T-helper 2 cell treated with Interferon-gamma antibody and Interleukin-4, amounts not matched to agents 100 ng/mL and 5 ng/mL, for 36 hours (primary cell): ENCODE measurements around the gene SNAPC2. TPM values are rescaled to one million over a fixed set of nuclear protein-coding genes. Genes with fewer than 3 reads are reported as not detected.
"Not testable (repeated sequence)": the region's sequence is repeated elsewhere in the genome, so short reads cannot be mapped to it uniquely, and the experiment has no call there.

Experiments used
- intact Hi-C: fragments of 100-400 bp; cut with micrococcal nuclease; formaldehyde crosslinking; loops from one replicate; pipeline ENCODE4 v1.15.1; 2023
- total RNA-seq: library from RNA; stranded (reverse); gene quantifications from 2 replicates; pipeline ENCODE4 v1.2.3, GENCODE V29; 2022

SNAPC2 gene
- total RNA-seq, 1 donor from 2014 or later: 16.0 TPM

DNA sequence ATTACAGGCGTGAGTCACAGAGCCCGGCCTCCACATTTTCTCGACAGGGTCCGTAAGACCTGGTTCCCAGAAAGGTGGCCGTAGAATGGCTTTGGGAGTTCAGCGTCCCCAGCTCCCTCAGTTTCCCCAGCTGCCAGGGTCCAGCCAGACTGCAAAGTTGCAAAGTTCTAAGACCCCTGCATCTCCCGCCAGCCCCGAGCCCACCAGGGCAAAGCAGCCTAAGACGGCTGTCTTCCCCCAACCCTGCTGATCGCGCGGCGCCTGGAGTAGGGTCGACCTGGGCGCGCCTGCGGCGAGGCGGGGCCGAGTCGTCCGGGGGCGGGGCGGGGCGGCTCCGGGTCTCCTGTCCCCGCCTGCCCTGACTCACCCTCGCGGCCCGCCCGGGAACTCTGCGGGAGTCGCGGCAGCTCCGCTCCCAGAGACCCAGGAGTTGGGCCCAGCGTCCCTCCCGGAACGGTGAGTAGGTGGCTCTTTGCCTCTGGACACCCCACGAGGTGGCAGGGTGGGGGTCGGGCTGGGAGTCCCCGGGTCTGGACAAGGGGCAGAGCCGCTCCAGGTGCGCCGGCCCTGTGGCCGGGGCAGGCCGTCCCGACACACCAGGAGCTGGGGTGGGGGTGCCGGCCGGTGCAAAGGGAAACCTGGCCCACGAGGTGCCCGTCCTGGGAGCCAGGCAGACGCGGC, 31.9 kb upstream of the SNAPC2 start, which contains the start of gene LRRC8E:
Gene LRRC8E (plus strand): TSS at position 366 of the 681 bp plus-strand sequence. CDS start 7,094 bp downstream, outside the sequence.
- intact Hi-C loops: no loop called here

- intact Hi-C loops: no loop called here
Observed at GRCh38 chr19:7888826-7889217, 31.3 kb upstream of the SNAPC2 start.

- intact Hi-C loops: not testable (repeated sequence)
Observed at GRCh38 chr19:7893362-7894101, 26.6 kb upstream of the SNAPC2 start.

- intact Hi-C loops: no loop called here
Observed at GRCh38 chr19:7894612-7895309, 25.4 kb upstream of the SNAPC2 start.

GRCh38 chr19:7895565-7895964, 24.6 kb upstream of the SNAPC2 start:
- intact Hi-C loops: no loop called here

GRCh38 chr19:7897292-7897691, 22.8 kb upstream of the SNAPC2 start:
- intact Hi-C loops: no loop called here

GRCh38 chr19:7898967-7899366, 21.2 kb upstream of the SNAPC2 start:
- intact Hi-C loops: no loop called here

DNA sequence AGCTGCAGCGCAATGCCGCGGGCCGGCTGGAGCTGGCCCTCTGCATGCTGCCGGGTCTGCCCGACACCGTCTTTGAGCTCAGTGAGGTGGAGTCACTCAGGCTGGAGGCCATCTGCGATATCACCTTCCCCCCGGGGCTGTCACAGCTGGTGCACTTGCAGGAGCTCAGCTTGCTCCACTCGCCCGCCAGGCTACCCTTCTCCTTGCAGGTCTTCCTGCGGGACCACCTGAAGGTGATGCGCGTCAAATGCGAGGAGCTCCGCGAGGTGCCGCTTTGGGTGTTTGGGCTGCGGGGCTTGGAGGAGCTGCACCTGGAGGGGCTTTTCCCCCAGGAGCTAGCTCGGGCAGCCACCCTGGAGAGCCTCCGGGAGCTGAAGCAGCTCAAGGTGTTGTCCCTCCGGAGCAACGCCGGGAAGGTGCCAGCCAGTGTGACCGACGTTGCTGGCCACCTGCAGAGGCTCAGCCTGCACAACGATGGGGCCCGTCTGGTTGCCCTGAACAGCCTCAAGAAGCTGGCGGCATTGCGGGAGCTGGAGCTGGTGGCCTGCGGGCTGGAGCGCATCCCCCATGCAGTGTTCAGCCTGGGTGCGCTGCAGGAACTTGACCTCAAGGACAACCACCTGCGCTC, 20.3 kb upstream of the SNAPC2 start:
- intact Hi-C loops: loop anchor here (5.0 kb wide), 1 partner anchor 73 kb away; no protein-coding TSS in a partner anchor

DNA sequence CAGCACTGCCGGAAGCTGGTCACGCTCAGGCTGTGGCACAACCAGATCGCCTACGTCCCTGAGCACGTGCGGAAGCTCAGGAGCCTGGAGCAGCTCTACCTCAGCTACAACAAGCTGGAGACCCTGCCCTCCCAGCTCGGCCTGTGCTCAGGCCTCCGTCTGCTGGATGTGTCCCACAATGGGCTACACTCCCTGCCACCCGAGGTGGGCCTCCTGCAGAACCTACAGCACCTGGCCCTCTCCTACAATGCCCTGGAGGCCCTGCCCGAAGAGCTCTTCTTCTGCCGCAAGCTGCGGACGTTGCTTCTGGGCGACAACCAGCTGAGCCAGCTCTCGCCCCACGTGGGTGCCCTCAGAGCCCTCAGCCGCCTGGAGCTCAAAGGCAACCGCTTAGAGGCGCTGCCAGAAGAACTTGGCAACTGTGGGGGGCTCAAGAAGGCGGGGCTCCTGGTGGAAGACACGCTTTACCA, 19.7 kb upstream of the SNAPC2 start:
- intact Hi-C loops: loop anchor here (5.0 kb wide), 1 partner anchor 73 kb away; no protein-coding TSS in a partner anchor

GRCh38 chr19:7900931-7901330, 19.2 kb upstream of the SNAPC2 start:
- intact Hi-C loops: loop anchor here (5.0 kb wide), 1 partner anchor 74 kb away; no protein-coding TSS in a partner anchor

DNA sequence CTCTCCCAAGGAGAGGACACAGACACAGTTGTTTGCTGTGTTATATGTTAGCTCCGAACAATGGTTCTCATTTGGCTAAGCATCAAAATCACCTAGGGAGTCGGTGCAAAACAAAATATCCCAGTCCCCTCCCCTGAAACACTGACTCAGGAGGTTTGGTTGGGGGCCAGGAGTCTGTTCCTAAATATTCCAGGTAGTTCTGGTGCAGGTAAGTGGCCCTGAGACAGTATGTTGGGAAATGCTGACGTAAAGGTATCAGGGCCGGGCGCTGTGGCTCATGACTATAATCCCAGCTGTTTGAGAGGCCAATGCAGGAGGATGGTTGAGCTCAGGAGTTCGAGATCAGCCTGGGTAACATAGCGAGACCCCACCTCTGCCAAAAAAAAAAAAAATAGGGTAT, 18.8 kb upstream of the SNAPC2 start:
- intact Hi-C loops: loop anchor here (5.0 kb wide), 1 partner anchor 74 kb away; no protein-coding TSS in a partner anchor

- intact Hi-C loops: loop anchor here (1.0 to 5.0 kb wide), 4 partner anchors 17 to 76 kb away; partner anchors contain the start of genes SNAPC2 and TIMM44
Observed at GRCh38 chr19:7902796-7903243, 17.3 kb upstream of the SNAPC2 start.

GRCh38 chr19:7903244-7904073, 16.7 kb upstream of the SNAPC2 start, which contains the start of gene MAP2K7:
MAP2K7 (plus strand) TSS chr19:7903877; CDS start chr19:7903945, 68 bp downstream.
- intact Hi-C loops: loop anchor here (1.0 to 5.0 kb wide), 4 partner anchors 17 to 76 kb away; partner anchors contain the start of genes SNAPC2 and TIMM44

- intact Hi-C loops: loop anchor here (5.0 kb wide), 1 partner anchor 77 kb away; no protein-coding TSS in a partner anchor
Observed at GRCh38 chr19:7904074-7905020, 15.8 kb upstream of the SNAPC2 start.

DNA sequence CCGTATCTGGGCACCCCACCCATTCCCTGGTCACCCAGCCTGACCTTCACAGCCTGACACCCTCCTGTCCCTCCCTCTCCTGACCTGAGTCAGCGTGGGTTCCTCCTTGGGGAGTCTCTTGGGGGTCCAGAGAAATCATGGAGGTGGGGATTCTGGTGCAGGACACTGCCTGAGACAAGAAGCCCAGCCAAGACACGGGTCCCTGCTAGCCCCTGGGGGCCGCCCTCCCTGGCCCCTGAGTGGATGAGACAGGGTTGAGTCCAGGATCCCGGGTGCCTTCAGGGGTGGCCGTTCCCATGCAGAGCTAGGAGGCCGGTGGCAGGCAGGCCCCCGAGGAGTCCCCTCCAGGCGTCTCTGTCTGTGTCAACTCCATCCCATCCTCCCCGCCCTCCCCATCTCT, 14.9 kb upstream of the SNAPC2 start:
- intact Hi-C loops: no loop called here

GRCh38 chr19:7905859-7906258, 14.3 kb upstream of the SNAPC2 start:
- intact Hi-C loops: no loop called here

GRCh38 chr19:7907122-7907521, 13.0 kb upstream of the SNAPC2 start:
- intact Hi-C loops: no loop called here

DNA sequence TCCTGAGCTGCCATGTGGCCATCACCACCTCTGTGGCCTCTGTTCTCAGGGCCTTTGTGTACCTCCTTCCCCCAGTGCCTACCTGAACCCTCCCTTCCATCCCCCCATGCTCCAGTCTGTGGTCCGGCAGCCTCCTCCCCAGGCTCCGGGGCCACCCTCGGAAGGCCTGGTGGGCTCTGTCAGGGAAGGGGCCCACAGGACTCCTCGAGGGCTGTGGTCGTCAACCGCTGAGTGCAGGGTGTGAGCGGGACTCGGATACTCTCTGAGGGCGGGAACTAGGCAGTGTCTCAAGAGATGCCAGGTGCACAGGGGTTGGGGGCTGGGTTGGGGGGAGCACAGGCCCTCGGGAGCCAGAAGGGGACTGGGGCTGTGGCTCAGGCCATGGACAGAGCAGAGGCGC, 12.6 kb upstream of the SNAPC2 start:
- intact Hi-C loops: no loop called here
